SH-SY5Y (cell line): ENCODE measurements around the gene CELA3B.

Experiments
- GATA2 ChIP-seq: IDR thresholded peaks from 2 replicates; pipeline ENCODE4 v1.6.1; 2011; ENCODE audit warnings: mild to moderate bottlenecking, low read depth, low read length
- GATA3 ChIP-seq: IDR thresholded peaks from 2 replicates; pipeline ENCODE4 v1.6.1; 2011; ENCODE audit warnings: low read depth, mild to moderate bottlenecking, low read length, moderate library complexity

- TF ChIP-seq GATA2 (no peak), GATA3 (no peak)
Measured at GRCh38 chr1:21941370-21941769, 35.5 kb upstream of the CELA3B start.
